Measurements from ENCODE around the gene WDR41.
"Not testable (repeated sequence)": the region's sequence is repeated elsewhere in the genome, so short reads cannot be mapped to it uniquely, and the experiment has no call there.

WDR41 gene

GRCh38 chr5:77391240-77391765 is 100.8 kb downstream of the WDR41 start:
- DNase-seq: no peak
- H3K9me3 ChIP-seq: no peaks in the 10 kb centered on the region
- H3K36me3 ChIP-seq: no peaks in the 10 kb centered on the region
- intact Hi-C loops (cut with DNase I; ENCODE audit: low total_unique reads): no loop called here
- TF ChIP-seq CTCF (IDR thresholded peaks at IDR 0.05): no peak
- peak overlapping the region in 1 of 2 donors; percentile 60 for H3K27ac ChIP-seq
- peaks cover 0 to 36% (median 9%) of the 10 kb centered on the region in 4 donors for H3K4me1 ChIP-seq
- no peaks in the 10 kb centered on the region for H3K27me3 ChIP-seq
- no peak overlapping the region for H3K4me3 ChIP-seq

- no peak for DNase-seq
- no peak for TF ChIP-seq CTCF (IDR thresholded peaks at IDR 0.05)
- Histone ChIP-seq H3K27me3 (no peaks in the 10 kb centered on the region), H3K36me3 (no peaks in the 10 kb centered on the region), H3K9me3 (no peaks in the 10 kb centered on the region), H3K4me1 (peaks cover 0 to 41% (median 9%) of the 10 kb centered on the region in 4 donors), H3K27ac (peak overlapping the region; percentile 23 to 60), H3K4me3 (no peak overlapping the region)
- intact Hi-C loops (cut with DNase I; ENCODE audit: low total_unique reads): no loop called here
Measured at GRCh38 chr5:77390795-77391194, 101.3 kb downstream of the WDR41 start.

- DNase-seq: no peak
- no peak overlapping the region for H3K4me3 ChIP-seq
- peaks cover 0 to 45% (median 9%) of the 10 kb centered on the region in 4 donors for H3K4me1 ChIP-seq
- intact Hi-C loops (cut with DNase I; ENCODE audit: low total_unique reads): no loop called here
- peak overlapping the region; percentile 23 to 60 for H3K27ac ChIP-seq
- no peaks in the 10 kb centered on the region for H3K36me3 ChIP-seq
- H3K9me3 ChIP-seq: no peaks in the 10 kb centered on the region
- no peaks in the 10 kb centered on the region for H3K27me3 ChIP-seq
- no peak for TF ChIP-seq CTCF (IDR thresholded peaks at IDR 0.05)
Measured at GRCh38 chr5:77390221-77390620, 101.9 kb downstream of the WDR41 start.

GRCh38 chr5:77389746-77390145 is 102.4 kb downstream of the WDR41 start:
- H3K4me3 ChIP-seq: no peak overlapping the region
- DNase-seq: no peak
- no peaks in the 10 kb centered on the region for H3K27me3 ChIP-seq
- intact Hi-C loops (cut with DNase I; ENCODE audit: low total_unique reads): no loop called here
- TF ChIP-seq CTCF (IDR thresholded peaks at IDR 0.05): no peak
- H3K4me1 ChIP-seq: peaks cover 0 to 45% (median 9%) of the 10 kb centered on the region in 4 donors
- peak overlapping the region; percentile 23 to 60 for H3K27ac ChIP-seq
- H3K36me3 ChIP-seq: no peaks in the 10 kb centered on the region
- no peaks in the 10 kb centered on the region for H3K9me3 ChIP-seq

- H3K27ac ChIP-seq; H3K9me3 ChIP-seq; intact Hi-C loops (cut with DNase I; ENCODE audit: low total_unique reads); H3K4me3 ChIP-seq; H3K36me3 ChIP-seq; H3K27me3 ChIP-seq; DNase-seq: not testable (repeated sequence)
- H3K4me1 ChIP-seq: peaks cover 0 to 38% (median 9%) of the 10 kb centered on the region in 4 donors
Measured at GRCh38 chr5:77386340-77386739, 105.8 kb downstream of the WDR41 start.

GRCh38 chr5:77383336-77383735 is 108.8 kb downstream of the WDR41 start:
- H3K27ac ChIP-seq; H3K4me3 ChIP-seq; DNase-seq; H3K36me3 ChIP-seq; H3K27me3 ChIP-seq; H3K9me3 ChIP-seq; intact Hi-C loops (cut with DNase I; ENCODE audit: low total_unique reads): not testable (repeated sequence)
- peaks cover 0 to 11% (median 0%) of the 10 kb centered on the region in 4 donors for H3K4me1 ChIP-seq
